NCI-H510A treated with DMSO at 0.1 percent for 48 hours (cell line): ENCODE results near the gene NEXMIF.
"Not testable (repeated sequence)": the region's sequence is repeated elsewhere in the genome, so short reads cannot be mapped to it uniquely, and the experiment has no call there.

Experiments used
- DNase-seq: peaks from one replicate; lab custom pipeline; 2025; lab: John Stamatoyannopoulos, UW

Gene NEXMIF

DNA sequence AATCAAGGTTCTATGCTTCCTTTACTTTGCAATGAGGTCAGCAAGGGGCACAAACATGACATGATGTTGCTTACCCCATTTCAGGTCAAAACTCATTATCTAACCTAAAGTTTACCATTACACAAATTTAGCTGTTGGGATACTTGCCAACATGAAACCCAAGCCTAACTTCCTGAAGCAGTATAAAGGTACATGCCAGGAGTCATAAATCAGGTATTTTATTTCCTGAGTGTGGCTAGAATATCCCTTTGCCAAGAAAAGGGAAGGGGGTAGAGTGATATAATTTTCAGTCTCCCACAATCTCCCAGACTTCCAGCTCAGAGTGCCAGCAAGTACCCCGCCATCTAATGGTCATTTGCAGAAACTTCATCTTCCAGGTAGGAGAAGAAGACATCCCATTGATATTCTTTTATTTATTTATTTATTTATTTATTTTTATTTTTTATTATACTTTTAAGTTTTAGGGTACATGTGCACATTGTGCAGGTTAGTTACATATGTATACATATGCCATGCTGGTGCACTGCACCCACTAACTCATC is 136.6 kb downstream of the NEXMIF start:
- DNase-seq = no peak

DNA sequence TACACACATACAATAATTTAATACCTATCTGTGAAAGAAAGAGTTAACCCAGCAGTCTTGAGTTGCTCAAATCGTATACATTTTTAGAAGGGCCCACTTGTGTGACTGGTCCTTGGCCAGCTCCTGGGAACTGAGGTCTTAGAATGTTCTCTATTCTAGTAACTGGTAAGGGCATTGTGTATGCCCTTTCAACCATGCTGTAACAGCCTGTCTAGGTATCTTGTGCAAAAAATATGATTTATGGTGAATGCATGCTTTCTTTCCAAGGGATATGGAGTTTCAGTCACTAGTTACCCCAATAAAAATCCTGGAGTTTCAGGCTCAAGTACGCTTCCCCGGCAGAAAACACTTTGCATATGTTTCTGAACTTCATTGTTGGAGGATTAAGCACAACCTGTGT is 140.6 kb downstream of the NEXMIF start:
- no peak for DNase-seq

DNA sequence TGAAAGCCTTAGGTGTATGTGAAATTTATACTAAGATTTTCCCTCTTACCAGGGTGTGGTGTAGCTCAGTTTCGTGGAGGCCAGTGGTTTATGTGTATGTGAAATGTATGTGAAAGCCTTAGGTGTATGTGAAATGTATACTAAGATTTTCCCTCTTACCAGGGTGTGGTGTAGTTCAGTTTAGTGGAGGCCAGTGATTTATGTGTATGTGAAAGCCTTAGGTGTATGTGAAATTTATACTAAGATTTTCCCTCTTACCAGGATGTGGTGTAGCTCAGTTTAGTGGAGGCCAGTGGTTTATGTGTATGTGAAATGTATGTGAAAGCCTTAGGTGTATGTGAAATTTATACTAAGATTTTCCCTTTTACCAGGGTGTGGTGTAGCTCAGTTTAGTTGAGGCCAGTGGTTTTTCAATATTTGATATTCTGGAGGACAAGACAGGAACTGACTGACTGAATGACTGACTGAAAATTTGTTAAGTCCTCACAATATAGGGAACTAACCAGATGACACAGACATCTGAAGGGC is 143.7 kb downstream of the NEXMIF start:
- DNase-seq = no peak

DNA sequence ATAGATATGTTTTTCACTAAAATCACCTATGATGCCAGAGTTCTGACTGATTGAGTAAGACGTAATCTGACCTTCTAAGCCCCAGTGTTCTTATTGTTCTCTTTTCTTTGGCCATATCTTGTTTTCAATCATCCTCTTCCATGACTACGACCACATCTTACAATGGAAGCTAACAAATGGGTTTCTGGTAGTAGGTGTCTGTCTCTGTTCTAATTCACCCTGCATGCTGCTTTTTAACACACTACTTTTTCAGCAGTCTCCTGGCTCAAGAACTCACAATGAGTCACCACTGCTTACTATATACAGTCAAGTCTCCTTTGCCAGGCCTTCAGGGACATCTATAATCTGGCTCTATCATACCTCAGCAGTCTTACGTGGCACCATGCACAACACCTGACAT is 146.1 kb downstream of the NEXMIF start:
- DNase-seq = no peak

DNA sequence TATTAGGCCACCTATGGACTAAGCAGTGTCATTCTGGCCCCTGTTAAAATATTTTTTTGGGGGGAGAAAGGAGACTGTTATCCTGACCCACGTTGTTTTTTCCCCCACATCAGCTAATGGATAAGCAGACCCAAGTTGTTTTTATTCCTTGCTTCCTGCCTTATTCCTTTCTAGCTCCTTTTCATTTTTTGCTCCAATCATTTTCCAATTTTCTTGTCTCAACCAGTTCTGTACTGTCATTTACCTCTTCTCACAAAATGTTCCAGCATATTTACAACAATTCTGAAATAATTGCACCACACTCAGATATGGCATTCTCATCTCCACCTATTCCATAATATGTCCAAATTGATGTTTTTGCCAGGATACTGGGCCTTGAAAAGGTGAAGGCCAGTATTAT is 150.3 kb downstream of the NEXMIF start:
- no peak for DNase-seq

DNA sequence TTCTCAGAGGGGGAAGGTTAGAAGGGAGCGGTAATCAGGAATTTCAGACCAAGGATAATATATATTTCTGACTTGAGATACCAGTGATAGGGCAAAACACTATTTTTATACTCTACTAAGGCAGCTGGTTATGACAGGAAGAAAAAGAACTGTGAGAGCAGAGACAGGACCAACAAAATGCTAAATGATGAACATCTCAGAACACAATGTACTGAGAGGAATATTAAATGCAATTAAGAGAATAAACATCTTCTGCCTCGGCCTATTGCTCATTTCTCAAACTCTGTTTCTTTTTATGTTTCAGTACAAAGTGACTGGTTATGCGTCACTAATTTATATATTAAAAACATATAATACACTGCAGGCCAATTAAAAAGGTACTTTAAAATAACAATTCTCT is 188.8 kb downstream of the NEXMIF start:
- no peak for DNase-seq

DNA sequence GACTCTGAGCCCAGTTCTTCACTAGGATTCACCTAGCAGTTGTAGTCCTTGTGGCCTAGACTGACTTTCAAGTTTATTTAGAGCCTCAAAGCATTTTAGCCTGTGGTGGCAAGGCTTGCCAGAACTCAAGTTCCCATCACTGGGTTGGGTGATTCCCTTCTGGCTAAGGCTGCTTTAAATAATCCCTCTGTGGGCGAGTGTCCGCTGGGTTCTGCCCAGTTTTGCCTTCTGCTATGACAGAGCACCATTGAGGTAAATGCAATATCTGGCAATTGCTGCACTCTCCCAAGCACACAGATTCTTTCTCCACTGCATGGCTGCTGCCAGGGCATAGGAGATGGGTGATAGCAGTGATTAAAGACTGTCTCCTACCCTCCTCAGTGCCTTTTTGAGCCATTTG is 220.0 kb downstream of the NEXMIF start:
- no peak for DNase-seq

DNA sequence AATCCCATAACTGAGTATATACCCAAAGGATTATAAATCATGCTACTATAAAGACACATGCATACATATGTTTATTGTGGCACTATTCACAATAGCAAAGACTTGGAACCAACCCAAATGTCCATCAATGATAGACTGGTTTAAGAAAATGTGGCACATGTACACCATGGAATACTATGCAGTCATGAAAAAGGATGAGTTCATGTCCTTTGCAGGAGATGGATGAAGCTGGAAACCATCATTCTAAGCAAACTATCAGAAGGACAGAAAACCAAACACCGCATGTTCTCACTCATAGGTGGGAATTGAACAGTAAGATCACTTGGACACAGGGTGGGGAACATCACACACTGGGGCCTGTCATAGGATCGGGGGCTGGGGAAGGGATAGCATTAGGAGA is 223.9 kb downstream of the NEXMIF start:
- not testable (repeated sequence) for DNase-seq

DNA sequence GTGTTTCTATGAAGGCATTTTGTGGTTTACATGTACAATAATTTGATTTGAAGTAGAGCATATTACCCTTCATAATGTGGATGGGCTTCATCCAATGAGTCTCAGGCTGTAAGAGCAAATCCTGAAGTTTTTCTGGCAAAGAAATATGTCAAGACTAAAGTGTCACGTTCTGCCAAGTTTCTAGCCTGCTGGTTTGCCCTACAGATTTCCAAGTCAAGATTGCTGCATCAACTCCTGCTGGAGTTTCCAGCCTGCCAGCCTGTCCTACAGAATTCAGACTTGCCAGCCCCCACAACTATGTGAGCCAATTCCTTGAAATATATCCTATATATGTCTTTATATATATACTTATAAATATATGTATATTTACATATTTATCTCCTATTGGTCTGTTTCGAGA is 240.8 kb downstream of the NEXMIF start:
- no peak for DNase-seq
